Muscle of leg (tissue), 11 donors: ENCODE measurements around the gene ANKRD52. TPM values are rescaled to one million over a fixed set of nuclear protein-coding genes. Genes with fewer than 3 reads are reported as not detected.
"Not testable (repeated sequence)": the region's sequence is repeated elsewhere in the genome, so short reads cannot be mapped to it uniquely, and the experiment has no call there.

Experiments used
- DNase-seq: peaks from one replicate; pipeline ENCODE4 v3.0.0; 2013
- H3K27ac ChIP-seq: one replicate; pipeline ENCODE4 v1.5.1; 2013; ENCODE audit warnings: mild to moderate bottlenecking, low read length, control low read depth
- H3K27me3 ChIP-seq: one replicate; pipeline ENCODE4 v1.6.1; 2013; ENCODE audit warnings: low read length; ENCODE audit not compliant: control insufficient read depth, insufficient read depth
- H3K36me3 ChIP-seq: one replicate; pipeline ENCODE4 v1.6.1; 2013; ENCODE audit warnings: low read length; ENCODE audit not compliant: control insufficient read depth, insufficient read depth
- H3K4me1 ChIP-seq: one replicate; pipeline ENCODE4 v1.6.1; 2013; ENCODE audit warnings: low read length; ENCODE audit not compliant: control insufficient read depth, insufficient read depth
- H3K4me3 ChIP-seq: one replicate; pipeline ENCODE4 v1.5.1; 2013; ENCODE audit warnings: low read length, control low read depth
- H3K9me3 ChIP-seq: replicated peaks from 2 replicates; pipeline ENCODE4 v1.6.1; 2013; ENCODE audit warnings: low read depth, low read length; ENCODE audit not compliant: control insufficient read depth
- WGBS: methylation state at CpG from one replicate; pipeline ENCODE4 v1.1.5; 2013; ENCODE audit warnings: missing lambda C conversion rate; ENCODE audit not compliant: insufficient coverage; 5-methylcytosine and 5-hydroxymethylcytosine counted together
- polyA plus RNA-seq, 8 donors: library from polyadenylated mRNA; unstranded; fragments of 120-200 nt; gene quantifications; one replicate each; pipeline versions ENCODE4 v1.2.1 to v1.2.3, GENCODE V29; 2013; ENCODE audit warnings: inconsistent platforms in 1 of 8, low replicate concordance in 1 of 8; ENCODE audit not compliant: insufficient read length in 8 of 8, insufficient read depth in 1 of 8
- total RNA-seq: library from RNA; stranded (reverse); fragments of 120-200 nt; gene quantifications from one replicate; pipeline ENCODE4 v1.2.4, GENCODE V29; 2013

ANKRD52 gene
- total and polyA plus RNA-seq, 9 donors: 8.6 to 22.6 (median 18.8) TPM

- Histone ChIP-seq H3K4me3 (no peak overlapping the region), H3K27me3 (no peaks in the 10 kb centered on the region), H3K27ac (no peak overlapping the region), H3K9me3 (no peaks in the 10 kb centered on the region), H3K4me1 (peaks cover 23% of the 10 kb centered on the region), H3K36me3 (peaks cover 33% of the 10 kb centered on the region)
- 90% methylated on average over 4 of the region's 8 CpGs for WGBS
- no peak for DNase-seq
Measured at GRCh38 chr12:56297400-56297799, 39.2 kb upstream of the ANKRD52 start.

DNA sequence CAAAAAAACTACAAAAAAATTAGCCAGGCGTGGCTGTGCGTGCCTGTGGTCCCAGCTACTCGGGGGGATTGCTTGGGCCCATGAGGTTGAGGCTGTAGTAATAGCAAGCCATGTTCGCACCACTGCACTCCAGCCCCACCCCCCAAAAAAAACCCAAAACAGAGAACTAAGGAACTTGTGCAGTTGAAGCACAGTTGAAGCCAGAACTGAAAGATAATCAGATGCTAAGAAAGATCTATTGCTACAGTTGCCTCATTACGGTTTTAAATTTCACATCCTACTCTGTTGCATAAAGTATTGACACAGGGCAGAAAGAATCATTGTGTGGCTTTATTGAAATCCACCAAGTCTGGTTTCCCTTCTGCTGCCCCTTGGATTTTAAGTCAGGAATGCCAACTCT is 38.1 kb upstream of the ANKRD52 start:
- Histone ChIP-seq H3K27me3 (no peaks in the 10 kb centered on the region), H3K36me3 (peaks cover 35% of the 10 kb centered on the region), H3K27ac (no peak overlapping the region), H3K4me1 (peaks cover 19% of the 10 kb centered on the region), H3K4me3 (no peak overlapping the region), H3K9me3 (no peaks in the 10 kb centered on the region)
- 33% methylated on average over 1 of the region's 5 CpGs for WGBS
- no peak for DNase-seq

DNA sequence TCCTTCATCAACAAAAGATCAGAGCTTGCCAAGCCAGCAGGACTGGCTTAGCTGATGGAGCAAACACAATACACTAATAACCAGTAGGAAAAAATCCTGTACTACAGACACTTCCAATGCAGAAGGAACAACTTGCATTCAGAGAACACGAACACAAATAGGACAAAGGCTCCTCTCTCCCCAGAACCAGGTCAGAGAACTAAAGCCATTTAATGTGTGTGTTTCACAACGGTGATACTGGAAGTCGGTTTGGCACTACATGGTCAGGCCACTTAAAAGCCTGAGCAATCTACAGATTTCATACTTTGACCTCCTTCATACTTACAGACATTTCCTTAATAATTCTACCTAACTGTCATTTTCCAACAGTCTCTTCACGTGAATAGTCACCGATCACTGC is 35.6 kb upstream of the ANKRD52 start:
- Histone ChIP-seq H3K27me3 (no peaks in the 10 kb centered on the region), H3K4me3 (no peak overlapping the region), H3K36me3 (peaks cover 39% of the 10 kb centered on the region), H3K4me1 (peaks cover 6% of the 10 kb centered on the region), H3K9me3 (no peaks in the 10 kb centered on the region), H3K27ac (no peak overlapping the region)
- no peak for DNase-seq
- 88% methylated on average over 4 of the region's 5 CpGs for WGBS

DNA sequence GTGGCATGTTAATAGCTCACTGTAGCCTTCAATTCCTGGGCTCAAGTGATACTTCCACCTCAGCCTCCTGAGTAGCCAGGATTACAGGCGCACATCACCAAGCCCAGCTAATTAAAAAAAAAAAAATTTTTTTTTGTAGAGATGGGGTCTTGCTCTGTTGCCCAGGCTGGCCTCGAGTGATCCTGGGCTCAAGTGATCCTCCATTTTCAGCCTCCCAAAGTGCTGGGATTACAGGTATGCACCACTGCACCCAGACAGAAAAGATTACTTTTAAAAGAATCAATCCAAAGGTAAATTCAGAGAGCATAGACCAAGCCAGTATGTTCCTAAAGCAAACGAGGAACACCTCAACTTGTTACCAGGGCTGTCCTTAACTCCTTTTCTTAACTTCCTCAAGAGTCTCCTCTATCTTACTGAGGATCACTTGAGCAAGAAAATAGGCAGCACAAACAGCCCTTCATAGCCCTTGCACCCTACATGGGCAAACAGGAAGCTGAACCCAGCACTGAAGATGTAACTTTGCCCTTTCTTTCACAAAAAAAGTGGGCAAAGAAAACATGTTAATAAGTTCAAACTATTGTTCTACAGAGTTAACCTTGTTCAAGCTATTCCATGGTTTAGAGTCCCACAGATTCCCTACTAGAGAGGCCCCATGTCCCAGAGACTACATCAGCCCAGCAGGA is 30.7 kb upstream of the ANKRD52 start:
- Histone ChIP-seq H3K4me3 (no peak overlapping the region), H3K27ac (no peak overlapping the region), H3K4me1 (no peaks in the 10 kb centered on the region), H3K9me3 (no peaks in the 10 kb centered on the region), H3K36me3 (peaks cover 37% of the 10 kb centered on the region), H3K27me3 (no peaks in the 10 kb centered on the region)
- no peak for DNase-seq
- 60% methylated on average over 1 of the region's 3 CpGs for WGBS

DNA sequence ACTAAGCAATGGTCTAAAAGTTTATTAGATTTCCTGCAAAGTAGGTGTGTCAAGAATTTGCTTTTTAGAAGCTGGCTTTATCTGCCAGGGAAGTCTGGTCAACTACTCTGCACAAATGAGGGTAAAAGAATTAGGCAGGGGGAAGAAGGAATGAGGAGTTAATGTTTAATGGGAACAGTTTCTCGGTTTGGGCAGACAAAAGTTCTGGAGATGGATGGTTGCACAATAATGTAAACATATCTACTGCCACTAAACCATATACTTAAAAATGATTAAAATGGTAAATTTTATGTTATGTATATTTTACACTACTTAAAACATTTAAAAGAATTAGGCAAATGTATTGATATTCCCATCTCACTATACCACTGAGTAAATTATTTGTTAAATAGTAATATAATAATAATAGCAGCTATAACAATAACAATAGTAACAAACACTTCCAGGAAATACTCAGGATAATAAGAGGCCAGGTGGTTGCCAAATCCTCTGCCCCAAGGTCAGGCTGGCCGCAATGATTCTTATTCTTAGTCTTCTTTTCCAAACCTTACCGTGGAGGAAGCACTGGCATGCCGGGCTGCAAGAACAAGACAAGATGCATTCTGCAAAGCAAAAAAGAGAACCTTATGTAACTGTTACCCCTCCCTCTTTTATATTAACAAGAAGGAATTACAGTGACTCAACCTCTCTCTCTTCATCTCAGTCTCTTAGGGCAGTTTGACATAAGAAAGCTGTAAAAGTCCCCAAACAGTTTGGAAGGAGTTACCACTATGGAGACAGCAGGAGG is 28.1 kb upstream of the ANKRD52 start:
- H3K36me3 ChIP-seq: peaks cover 51% of the 10 kb centered on the region
- H3K4me3 ChIP-seq: no peak overlapping the region
- no peak for DNase-seq
- no peaks in the 10 kb centered on the region for H3K9me3 ChIP-seq
- H3K4me1 ChIP-seq: no peaks in the 10 kb centered on the region
- no CpG with 5 or more reads among the region's 4 CpGs for WGBS
- H3K27ac ChIP-seq: no peak overlapping the region
- H3K27me3 ChIP-seq: no peaks in the 10 kb centered on the region

- 60% methylated on average over 1 of the region's 5 CpGs for WGBS
- H3K27me3 ChIP-seq, H3K4me1 ChIP-seq, DNase-seq, H3K9me3 ChIP-seq, H3K4me3 ChIP-seq, H3K27ac ChIP-seq: not testable (repeated sequence)
- peaks cover 57% of the 10 kb centered on the region for H3K36me3 ChIP-seq
Measured at GRCh38 chr12:56284263-56284662, 26.1 kb upstream of the ANKRD52 start.

- peaks cover 70% of the 10 kb centered on the region for H3K36me3 ChIP-seq
- no peak for DNase-seq
- H3K27me3 ChIP-seq: no peaks in the 10 kb centered on the region
- no peaks in the 10 kb centered on the region for H3K9me3 ChIP-seq
- H3K4me3 ChIP-seq: no peak overlapping the region
- no peak overlapping the region for H3K27ac ChIP-seq
- WGBS: no CpG with 5 or more reads among the region's 2 CpGs
- no peaks in the 10 kb centered on the region for H3K4me1 ChIP-seq
Measured at GRCh38 chr12:56282579-56282978, 24.4 kb upstream of the ANKRD52 start.

DNA sequence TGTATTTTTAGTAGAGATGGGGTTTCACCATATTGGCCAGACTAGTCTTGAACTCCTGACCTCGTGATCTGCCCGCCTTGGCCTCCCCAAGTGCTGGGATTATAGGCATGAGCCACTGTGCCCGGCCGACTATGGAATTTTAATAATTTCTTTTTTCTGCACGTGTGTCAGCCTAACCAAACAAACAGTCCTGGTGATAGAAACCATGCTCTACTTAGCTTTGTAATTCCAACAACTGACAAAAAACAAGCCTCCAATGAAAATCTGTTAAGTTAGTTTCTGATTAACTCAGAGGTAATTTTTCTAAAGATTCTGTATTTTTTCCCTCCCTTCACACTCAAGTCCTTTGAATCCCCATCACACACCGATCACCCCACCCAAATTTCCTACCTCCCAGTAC is 23.8 kb upstream of the ANKRD52 start:
- Histone ChIP-seq H3K36me3 (peaks cover 71% of the 10 kb centered on the region), H3K27ac (no peak overlapping the region)
- WGBS: 82% methylated on average over 2 of the region's 6 CpGs

DNA sequence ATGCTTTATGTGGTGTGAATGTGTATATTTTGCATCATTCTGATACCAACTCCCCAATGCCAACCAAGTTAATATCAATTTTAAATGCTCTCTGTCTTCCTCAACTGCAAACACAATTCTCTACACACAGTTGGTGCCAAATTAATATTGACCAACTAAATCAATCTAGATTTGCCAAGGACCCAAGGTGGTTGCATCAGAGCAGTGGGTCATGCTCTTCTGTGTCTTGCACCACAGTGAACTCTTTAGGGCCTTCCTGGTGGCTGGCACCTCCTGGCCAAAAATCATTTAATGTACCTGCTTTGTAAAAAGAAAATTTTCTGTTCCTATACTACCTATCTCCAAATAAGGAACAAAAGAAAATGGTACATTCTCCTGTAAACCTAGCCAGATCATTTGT is 22.7 kb upstream of the ANKRD52 start:
- no peak for DNase-seq
- Histone ChIP-seq H3K4me3 (no peak overlapping the region), H3K9me3 (no peaks in the 10 kb centered on the region), H3K4me1 (no peaks in the 10 kb centered on the region), H3K27me3 (no peaks in the 10 kb centered on the region), H3K27ac (no peak overlapping the region), H3K36me3 (peaks cover 70% of the 10 kb centered on the region)

More for the DNA sequence above, 23.8 kb upstream of the ANKRD52 start:
- Histone ChIP-seq H3K4me3 (no peak overlapping the region), H3K4me1 (no peaks in the 10 kb centered on the region), H3K9me3 (no peaks in the 10 kb centered on the region), H3K27me3 (no peaks in the 10 kb centered on the region)
- no peak for DNase-seq

GRCh38 chr12:56278905-56279304 is 20.7 kb upstream of the ANKRD52 start:
- no peaks in the 10 kb centered on the region for H3K4me1 ChIP-seq
- DNase-seq: no peak
- no peaks in the 10 kb centered on the region for H3K27me3 ChIP-seq
- WGBS: 85% methylated on average over 2 of the region's 3 CpGs
- H3K4me3 ChIP-seq: no peak overlapping the region
- H3K36me3 ChIP-seq: peaks cover 72% of the 10 kb centered on the region
- no peak overlapping the region for H3K27ac ChIP-seq
- no peaks in the 10 kb centered on the region for H3K9me3 ChIP-seq
